ENCODE measurements around the gene PPP2R3B.
"Not testable (repeated sequence)": the region's sequence is repeated elsewhere in the genome, so short reads cannot be mapped to it uniquely, and the experiment has no call there.

Gene PPP2R3B

DNA sequence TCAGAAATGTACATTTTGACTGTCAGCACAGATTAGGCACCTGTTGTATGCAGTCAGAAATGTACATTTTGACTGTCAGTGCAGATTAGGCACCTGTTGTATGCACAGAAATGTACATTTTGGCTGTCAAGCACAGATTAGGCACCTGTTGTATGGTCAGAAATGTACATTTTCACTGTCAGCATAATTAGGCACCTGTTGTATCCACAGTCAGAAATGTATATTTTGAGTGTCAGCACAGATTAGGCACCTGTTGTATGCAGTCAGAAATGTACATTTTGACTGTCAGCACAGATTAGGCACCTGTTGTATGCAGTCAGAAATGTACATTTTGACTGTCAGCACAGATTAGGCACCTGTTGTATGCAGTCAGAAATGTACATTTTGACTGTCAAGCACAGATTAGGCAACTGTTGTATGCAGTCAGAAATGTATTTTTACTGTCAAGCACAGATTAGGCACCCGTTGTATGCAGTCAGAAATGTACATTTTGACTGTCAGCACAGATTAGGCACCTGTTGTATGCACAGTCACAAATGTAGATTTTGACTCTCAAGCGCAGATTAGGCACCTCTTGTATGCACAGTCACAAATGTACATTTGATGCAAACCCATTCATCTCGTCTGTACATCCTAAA lies 80.0 kb downstream of the PPP2R3B start:
- not testable (repeated sequence) for ATAC-seq; H3K4me1 Mint-ChIP-seq; H3K27ac Mint-ChIP-seq; H3K9me3 Mint-ChIP-seq; H3K4me3 Mint-ChIP-seq; DNase-seq (ENCODE audit: low spot score in 2 of 2)
- H3K36me3 Mint-ChIP-seq = peaks cover 93% of the 10 kb centered on the region

DNA sequence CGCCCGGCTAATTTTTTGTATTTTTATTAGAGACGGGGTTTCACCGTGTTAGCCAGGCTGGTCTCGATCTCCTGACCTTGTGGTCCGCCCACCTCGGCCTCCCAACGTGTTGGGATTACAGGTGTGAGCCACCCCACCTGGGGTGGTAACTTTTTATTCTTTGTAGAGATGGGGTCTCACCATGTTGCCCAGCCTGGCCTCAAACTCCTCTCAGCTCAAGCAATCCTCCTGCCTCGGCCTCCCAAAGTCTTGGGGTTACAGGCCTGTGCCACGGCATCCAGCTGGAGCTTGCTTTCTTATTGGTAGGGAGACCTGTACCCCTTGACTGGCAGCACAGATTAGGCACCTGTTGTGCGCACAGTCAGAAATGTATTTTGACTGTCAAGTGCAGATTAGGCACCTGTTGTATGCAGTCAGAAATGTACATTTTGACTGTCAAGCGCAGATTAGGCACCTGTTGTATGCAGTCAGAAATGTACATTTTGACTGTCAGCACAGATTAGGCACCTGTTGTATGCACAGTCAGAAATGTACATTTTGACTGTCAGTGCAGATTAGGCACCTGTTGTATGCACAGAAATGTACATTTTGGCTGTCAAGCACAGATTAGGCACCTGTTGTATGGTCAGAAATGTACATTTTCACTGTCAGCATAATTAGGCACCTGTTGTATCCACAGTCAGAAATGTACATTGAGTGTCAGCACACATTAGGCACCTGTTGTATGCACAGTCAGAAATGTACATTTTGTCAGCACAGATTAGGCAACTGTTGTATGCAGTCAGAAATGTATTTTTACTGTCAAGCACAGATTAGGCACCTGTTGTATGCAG lies 80.7 kb downstream of the PPP2R3B start:
- DNase-seq (ENCODE audit: low spot score in 2 of 2); H3K27ac Mint-ChIP-seq; H3K4me1 Mint-ChIP-seq; ATAC-seq; H3K9me3 Mint-ChIP-seq; H3K4me3 Mint-ChIP-seq: not testable (repeated sequence)
- H3K36me3 Mint-ChIP-seq = peaks cover 99% of the 10 kb centered on the region

DNA sequence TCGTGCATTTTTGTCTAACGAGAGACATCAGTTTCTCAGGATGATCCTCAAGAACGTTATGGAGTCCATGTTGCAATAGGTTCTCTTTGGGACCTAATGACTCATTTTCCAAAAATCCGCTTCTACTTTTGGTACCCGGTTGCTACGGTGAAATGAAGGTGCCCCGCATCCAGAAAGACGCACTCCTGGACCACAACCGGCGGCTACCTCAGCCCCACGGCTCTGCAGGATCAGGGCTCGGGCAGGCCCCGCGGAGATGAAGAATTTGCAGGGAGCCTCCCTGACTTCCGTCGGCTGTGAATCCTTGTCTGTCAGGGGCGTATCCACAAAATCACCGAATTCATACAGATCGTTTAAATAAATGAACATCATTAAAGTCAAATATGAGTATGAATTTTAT lies 83.7 kb downstream of the PPP2R3B start:
- Mint-ChIP-seq H3K36me3 (peaks cover 79% of the 10 kb centered on the region), H3K4me1 (no peaks in the 10 kb centered on the region), H3K9me3 (no peaks in the 10 kb centered on the region), H3K27ac (no peak overlapping the region), H3K4me3 (no peak overlapping the region)
- ATAC-seq (no peak), DNase-seq (ENCODE audit: low spot score in 2 of 2) (no peak)

DNA sequence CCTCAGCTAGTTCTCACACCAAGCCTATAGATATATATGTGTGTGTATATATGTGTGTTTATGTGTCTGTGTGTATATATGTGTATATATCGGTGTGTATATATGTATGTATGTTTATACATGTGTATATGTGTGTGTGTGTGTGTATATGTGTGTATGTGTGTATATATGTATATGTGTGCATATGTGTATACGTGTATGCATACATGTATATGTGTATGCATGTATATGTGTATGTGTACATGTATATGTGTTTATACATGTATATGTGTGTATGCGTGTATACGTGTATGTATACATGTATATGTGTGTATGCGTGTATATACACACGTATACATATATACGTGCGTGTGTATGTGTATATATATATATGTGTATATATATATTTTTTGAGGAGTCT lies 86.4 kb downstream of the PPP2R3B start:
- ATAC-seq = no peak
- Mint-ChIP-seq H3K36me3 (peaks cover 61% of the 10 kb centered on the region), H3K4me3 (no peak overlapping the region), H3K27ac (no peak overlapping the region), H3K4me1 (no peaks in the 10 kb centered on the region), H3K9me3 (no peaks in the 10 kb centered on the region)
- DNase-seq (ENCODE audit: low spot score in 2 of 2) = no peak

DNA sequence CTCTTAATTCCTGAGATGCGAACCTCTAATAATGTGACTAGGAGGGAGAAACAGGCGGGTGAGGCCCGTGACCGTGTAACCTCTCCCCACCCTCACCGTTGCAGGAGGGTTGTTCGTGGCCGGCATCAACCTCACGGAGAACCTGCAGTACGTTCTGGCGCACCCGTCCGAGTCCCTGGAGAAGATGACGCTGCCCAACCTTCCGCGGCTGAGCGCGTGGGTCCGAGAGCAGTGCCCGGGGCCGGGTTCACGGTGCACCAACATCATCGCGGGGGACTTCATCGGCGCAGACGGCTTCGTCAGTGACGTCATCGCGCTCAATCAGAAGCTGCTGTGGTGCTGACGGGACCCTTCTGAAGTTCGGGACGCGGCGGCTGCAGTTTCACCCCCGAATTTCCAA lies 87.7 kb downstream of the PPP2R3B start:
- Mint-ChIP-seq H3K4me1 (no peaks in the 10 kb centered on the region), H3K9me3 (no peaks in the 10 kb centered on the region), H3K36me3 (peaks cover 58% of the 10 kb centered on the region), H3K4me3 (no peak overlapping the region), H3K27ac (no peak overlapping the region)
- ATAC-seq (no peak), DNase-seq (ENCODE audit: low spot score in 2 of 2) (no peak)

DNA sequence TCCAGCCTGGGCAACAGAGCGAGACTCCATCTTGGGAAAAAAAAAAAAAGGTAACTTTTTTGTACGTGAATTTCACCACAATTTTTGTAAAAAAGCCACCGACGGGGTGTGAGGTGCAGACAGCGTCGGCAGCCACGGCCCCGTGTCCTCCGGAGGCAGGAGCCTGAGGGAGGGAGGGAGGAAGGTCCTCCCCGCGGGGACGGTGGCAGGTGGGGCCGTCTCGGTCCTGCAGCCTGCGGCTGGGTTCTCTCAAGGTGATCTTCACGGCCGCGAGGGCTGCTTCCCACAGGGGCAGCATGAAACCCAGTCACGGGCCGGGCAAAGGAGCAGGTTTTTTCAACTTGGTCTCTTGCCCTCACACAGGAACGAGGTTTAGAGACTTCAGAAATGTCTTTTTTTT lies 91.6 kb downstream of the PPP2R3B start:
- Mint-ChIP-seq H3K9me3 (no peaks in the 10 kb centered on the region), H3K4me3 (no peak overlapping the region), H3K36me3 (peaks cover 55% of the 10 kb centered on the region), H3K27ac (no peak overlapping the region), H3K4me1 (no peaks in the 10 kb centered on the region)
- ATAC-seq (no peak), DNase-seq (ENCODE audit: low spot score in 2 of 2) (no peak)

DNA sequence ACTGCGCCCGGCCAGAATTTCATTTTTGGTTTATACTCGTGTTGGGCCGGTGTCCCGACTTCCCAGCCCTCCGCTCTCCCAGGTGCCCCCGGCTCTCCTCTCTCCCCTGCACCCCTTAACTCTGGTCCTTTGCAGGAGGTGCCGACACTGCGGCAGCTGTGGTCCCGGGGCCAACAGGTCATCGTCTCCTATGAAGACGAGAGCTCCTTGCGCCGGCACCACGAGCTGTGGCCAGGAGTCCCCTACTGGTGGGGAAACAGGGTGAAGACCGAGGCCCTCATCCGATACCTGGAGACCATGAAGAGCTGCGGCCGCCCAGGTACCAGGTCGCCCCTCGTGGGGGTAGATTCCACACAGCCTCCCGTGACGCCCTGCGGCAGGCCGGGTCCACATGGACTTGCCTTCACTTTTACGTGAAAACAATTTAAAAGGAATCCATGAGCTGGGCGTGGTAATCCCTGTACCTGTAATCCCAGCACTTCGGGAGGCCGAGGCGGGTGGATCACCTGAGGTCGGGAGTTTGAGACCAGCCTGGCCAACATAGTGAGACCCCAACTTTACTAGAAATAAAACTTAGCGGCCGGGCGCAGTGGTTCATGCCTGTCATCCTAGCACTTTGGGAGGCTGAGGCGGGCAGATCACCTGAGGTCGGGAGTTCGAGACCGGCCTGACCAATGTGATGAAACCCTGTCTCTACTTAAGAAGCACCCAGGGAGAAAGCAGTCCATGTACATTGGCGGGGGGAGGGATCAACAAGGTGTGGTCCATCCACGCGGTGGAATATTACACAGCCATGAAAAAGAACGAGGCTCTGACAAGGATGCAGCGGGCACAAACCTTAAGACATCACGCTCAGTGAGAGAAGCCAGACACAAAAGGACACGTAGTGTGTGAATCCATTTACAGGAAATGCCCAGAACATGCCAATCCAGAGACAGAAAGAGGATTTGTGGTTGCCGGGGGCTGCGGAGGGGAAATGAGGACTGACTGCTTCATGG lies 93.5 kb downstream of the PPP2R3B start:
- Mint-ChIP-seq H3K27ac (no peak overlapping the region), H3K4me3 (no peak overlapping the region), H3K4me1 (no peaks in the 10 kb centered on the region), H3K36me3 (peaks cover 67% of the 10 kb centered on the region), H3K9me3 (no peaks in the 10 kb centered on the region)
- DNase-seq (ENCODE audit: low spot score in 2 of 2) = peak in 1 of 2 donors; percentile 49
- no peak for ATAC-seq

DNA sequence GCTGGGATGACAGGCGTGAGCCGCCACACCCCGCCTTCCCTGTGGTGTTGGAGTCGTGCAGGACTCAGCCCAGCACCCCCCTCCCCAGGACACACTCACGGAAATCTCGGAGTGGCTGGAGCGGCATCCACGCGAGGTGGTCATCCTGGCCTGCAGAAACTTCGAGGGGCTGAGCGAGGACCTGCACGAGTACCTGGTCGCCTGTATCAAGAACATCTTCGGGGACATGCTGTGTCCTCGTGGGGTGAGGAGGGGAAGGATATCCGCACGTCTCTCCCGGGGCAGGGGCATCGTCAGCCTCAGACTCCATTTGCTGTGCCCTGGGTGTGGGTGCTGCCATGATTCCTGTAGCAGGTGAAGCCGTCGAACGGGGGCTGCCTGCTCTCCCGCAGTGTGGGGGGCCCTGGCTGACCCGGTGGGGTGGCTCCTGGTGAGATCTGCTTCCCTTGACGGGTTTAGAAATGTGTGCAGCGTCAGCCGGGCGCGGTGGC lies 95.3 kb downstream of the PPP2R3B start:
- DNase-seq (ENCODE audit: low spot score in 2 of 2) = peak in 1 of 2 donors; percentile 44
- Mint-ChIP-seq H3K4me1 (peaks cover 4% of the 10 kb centered on the region), H3K36me3 (peaks cover 63% of the 10 kb centered on the region)

DNA sequence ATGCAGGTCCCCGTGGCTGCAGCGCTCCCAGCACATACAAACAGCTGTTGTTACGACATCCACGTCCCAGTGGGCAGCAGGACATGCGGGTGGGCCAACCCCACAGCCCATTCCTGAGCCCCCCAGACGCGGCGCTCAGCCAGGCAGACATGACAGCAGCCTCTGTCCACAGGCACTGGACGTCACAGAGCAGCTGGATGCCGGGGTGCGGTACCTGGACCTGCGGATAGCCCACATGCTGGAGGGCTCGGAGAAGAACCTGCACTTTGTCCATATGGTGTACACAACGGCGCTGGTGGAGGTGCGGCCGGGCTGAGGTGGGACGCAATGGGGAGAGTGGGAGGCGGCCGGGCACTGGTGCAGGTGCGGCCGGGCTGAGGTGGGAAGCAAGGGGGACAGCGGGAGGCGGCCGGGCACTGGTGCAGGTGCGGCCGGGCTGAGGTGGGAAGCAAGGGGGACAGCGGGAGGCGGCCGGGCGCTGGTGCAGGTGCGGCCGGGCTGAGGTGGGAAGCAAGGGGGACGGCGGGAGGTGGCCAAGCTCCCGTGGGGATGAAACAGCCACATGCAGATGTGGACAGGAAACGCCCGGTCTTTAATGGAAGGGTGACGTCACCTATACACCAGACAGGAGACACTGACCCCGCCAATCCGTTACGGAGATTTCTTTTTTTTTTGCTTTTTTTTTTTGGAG lies 96.1 kb downstream of the PPP2R3B start:
- Mint-ChIP-seq H3K4me1 (peaks cover 8% of the 10 kb centered on the region), H3K4me3 (no peak overlapping the region), H3K27ac (no peak overlapping the region), H3K9me3 (no peaks in the 10 kb centered on the region), H3K36me3 (peaks cover 65% of the 10 kb centered on the region)
- ATAC-seq = no peak
- DNase-seq (ENCODE audit: low spot score in 2 of 2) = no peak

More for the DNA sequence above, 95.3 kb downstream of the PPP2R3B start:
- Mint-ChIP-seq H3K4me3 (no peak overlapping the region), H3K27ac (no peak overlapping the region), H3K9me3 (no peaks in the 10 kb centered on the region)
- no peak for ATAC-seq

DNA sequence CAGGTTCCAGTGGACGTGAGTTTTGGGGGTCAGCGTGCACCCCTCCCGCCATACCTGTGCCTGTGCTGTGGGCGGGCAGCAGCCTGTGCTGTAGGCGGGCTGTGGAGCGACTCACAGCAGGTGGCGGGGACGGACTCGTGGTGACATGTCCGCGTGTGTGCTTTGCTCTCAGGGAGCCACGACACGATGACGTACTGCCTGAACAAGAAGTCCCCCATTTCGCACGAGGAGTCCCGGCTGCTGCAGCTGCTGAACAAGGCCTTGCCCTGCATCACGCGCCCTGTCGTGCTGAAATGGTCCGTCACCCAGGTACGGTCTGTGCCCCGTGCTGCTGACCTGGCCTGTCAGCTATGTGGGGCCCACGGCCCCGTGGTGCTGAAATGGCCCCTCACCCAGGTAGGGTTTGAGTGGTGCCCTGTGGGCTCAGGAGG lies 98.1 kb downstream of the PPP2R3B start:
- peaks cover 55% of the 10 kb centered on the region for H3K36me3 Mint-ChIP-seq
- H3K4me3 Mint-ChIP-seq = no peak overlapping the region
- ATAC-seq (no peak), DNase-seq (ENCODE audit: low spot score in 2 of 2) (no peak)
- H3K4me1 Mint-ChIP-seq = peaks cover 8% of the 10 kb centered on the region
- no peaks in the 10 kb centered on the region for H3K9me3 Mint-ChIP-seq
- H3K27ac Mint-ChIP-seq = no peak overlapping the region

DNA sequence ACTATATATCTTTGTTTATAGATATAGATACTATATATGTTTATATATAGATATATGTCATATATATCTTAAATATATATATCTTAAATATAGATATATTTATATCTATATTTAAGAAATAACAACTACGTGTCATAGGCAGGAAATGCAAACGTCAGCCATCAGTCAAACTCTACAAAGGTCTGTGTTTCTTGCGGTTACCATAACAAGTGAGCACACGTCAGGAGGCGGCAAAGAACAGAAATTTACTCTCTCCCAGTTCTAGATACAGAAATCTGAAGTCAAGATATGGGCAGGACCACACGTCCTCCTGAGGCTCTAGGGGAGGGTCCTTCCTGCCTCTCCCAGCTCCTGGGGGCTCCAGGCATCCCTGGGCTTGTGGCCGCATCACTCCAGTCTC lies 99.0 kb downstream of the PPP2R3B start:
- H3K4me1 Mint-ChIP-seq = peaks cover 8% of the 10 kb centered on the region
- peaks cover 46% of the 10 kb centered on the region for H3K36me3 Mint-ChIP-seq
- H3K27ac Mint-ChIP-seq = no peak overlapping the region
- H3K4me3 Mint-ChIP-seq = no peak overlapping the region
- no peaks in the 10 kb centered on the region for H3K9me3 Mint-ChIP-seq
- DNase-seq (ENCODE audit: low spot score in 2 of 2) = no peak
- ATAC-seq = no peak

DNA sequence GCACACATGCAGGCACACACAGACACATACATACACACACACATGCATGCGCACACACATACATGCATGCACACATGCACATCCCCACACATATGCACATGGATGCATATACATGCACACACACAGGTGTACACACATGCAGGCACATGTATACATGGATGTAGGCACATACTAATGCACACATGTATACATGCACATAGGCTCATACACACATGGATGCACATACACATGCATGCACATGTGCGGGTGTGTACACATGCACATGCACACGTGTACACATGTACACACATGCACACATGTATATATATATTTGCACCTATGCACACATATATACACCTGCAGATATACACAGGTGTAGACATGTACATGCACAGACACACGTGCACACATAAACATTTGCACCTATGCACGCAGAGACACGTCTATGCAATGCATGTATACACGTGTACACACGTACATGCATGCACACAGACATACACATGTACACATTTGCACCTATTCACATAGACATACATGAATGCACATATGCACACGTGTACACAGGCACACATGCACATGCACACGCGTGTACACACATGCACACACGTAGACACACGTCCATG lies 101.5 kb downstream of the PPP2R3B start:
- Mint-ChIP-seq H3K4me1 (peaks cover 8% of the 10 kb centered on the region), H3K4me3 (no peak overlapping the region), H3K36me3 (peaks cover 25% of the 10 kb centered on the region)

More for the DNA sequence above, 101.5 kb downstream of the PPP2R3B start:
- H3K9me3 Mint-ChIP-seq = no peaks in the 10 kb centered on the region
- no peak for ATAC-seq
- no peak overlapping the region for H3K27ac Mint-ChIP-seq
- no peak for DNase-seq (ENCODE audit: low spot score in 2 of 2)

Data from stimulated activated effector memory CD8-positive, alpha-beta T cell treated with anti-CD3 and anti-CD28 coated beads, Interleukin-12 subunit alpha, Interleukin-12 subunit beta, amount 100 ng/mL, for 72 hours (primary cell).